T-cell (primary cell): ENCODE results near the gene RBBP5. TPM values are rescaled to one million over a fixed set of nuclear protein-coding genes. Genes with fewer than 3 reads are reported as not detected.

ENCODE experiments used
- ATAC-seq, 4 experiments: fragments of 200-7000 bp in 3 of 4; fragments of 150-1000 bp in 1 of 4; cut with Tn5 transposase; replicated peaks in 1 of 4; 1 replicate in 3 of 4; 2 replicates in 1 of 4; pipeline ENCODE4 v1.10.0; 2021; ENCODE audit warnings: moderate library complexity in 3 of 4, mild to moderate bottlenecking in 2 of 4, moderate number of reproducible peaks in 1 of 4
- CTCF ChIA-PET, 2 donors: fragments of 300-600 bp; sonication (Branson Sonifier 250); formaldehyde crosslinking; loops; one replicate each; lab custom pipeline; 2022; ENCODE audit warnings: antibody characterized with exemption in 2 of 2; lab: Charles Lee
- POLR2A ChIA-PET, 2 donors: fragments of 300-600 bp; sonication (Branson Sonifier 250); formaldehyde crosslinking; loops; one replicate each; lab custom pipeline; 2022; ENCODE audit warnings: antibody characterized with exemption in 2 of 2; lab: Charles Lee
- DNase-seq, 35 experiments: peaks; one replicate each; pipeline versions ENCODE4 v3.0.0 to v3.0.0-alpha.2; 2013 to 2023
- H3K27ac ChIP-seq: one replicate; pipeline ENCODE4 v1.5.1; 2013; ENCODE audit warnings: low read length
- H3K27me3 ChIP-seq, 2 experiments: replicated peaks in 1 of 2; 1 replicate in 1 of 2; 2 replicates in 1 of 2; pipeline versions ENCODE4 v1.6.1 to v1.7.0; 2013; ENCODE audit warnings: low read length in 1 of 2, mixed read lengths in 1 of 2; ENCODE audit not compliant: control insufficient read depth in 2 of 2, insufficient read depth in 2 of 2; ENCODE audit errors: extremely low read depth in 1 of 2
- H3K36me3 ChIP-seq, 2 donors: 1 replicate in 1 of 2; 2 replicates in 1 of 2; pipeline versions ENCODE4 v1.6.1 to v1.7.0; 2013; ENCODE audit warnings: low read length in 1 of 2; ENCODE audit not compliant: control insufficient read depth in 2 of 2, insufficient read depth in 1 of 2; ENCODE audit errors: extremely low read depth in 1 of 2
- H3K4me1 ChIP-seq, 2 experiments: 1 replicate in 1 of 2; 2 replicates in 1 of 2; pipeline versions ENCODE4 v1.6.1 to v1.7.0; 2013; ENCODE audit warnings: low read length in 2 of 2, mixed read lengths in 1 of 2; ENCODE audit not compliant: insufficient read depth in 2 of 2, control insufficient read depth in 1 of 2; ENCODE audit errors: extremely low read depth in 1 of 2
- H3K4me3 ChIP-seq, 2 donors: 1 replicate in 1 of 2; 2 replicates in 1 of 2; pipeline versions ENCODE4 v1.5.1 to v1.7.0; 2013; ENCODE audit warnings: mild to moderate bottlenecking in 2 of 2, low read length in 1 of 2, moderate library complexity in 1 of 2; ENCODE audit not compliant: control insufficient read depth in 1 of 2; ENCODE audit errors: extremely low read depth in 1 of 2
- H3K9me3 ChIP-seq: 2 replicates; pipeline ENCODE4 v1.7.0; 2013
- H3K27ac Mint-ChIP-seq, 2 donors: one replicate each; pipeline ENCODE4 v1.8.0; 2020 to 2021; ENCODE audit warnings: mild to moderate bottlenecking in 2 of 2, mixed read lengths in 2 of 2
- H3K27me3 Mint-ChIP-seq, 2 donors: one replicate each; pipeline ENCODE4 v1.8.0; 2021 to 2022; ENCODE audit warnings: mixed read lengths in 2 of 2
- H3K36me3 Mint-ChIP-seq: one replicate; pipeline ENCODE4 v1.8.0; 2021; ENCODE audit warnings: mixed read lengths
- H3K4me1 Mint-ChIP-seq, 3 donors: one replicate each; pipeline ENCODE4 v1.8.0; 2020 to 2022; ENCODE audit warnings: mixed read lengths in 3 of 3, mild to moderate bottlenecking in 1 of 3
- H3K4me3 Mint-ChIP-seq, 3 donors: one replicate each; pipeline ENCODE4 v1.8.0; 2020 to 2022; ENCODE audit warnings: mild to moderate bottlenecking in 3 of 3, mixed read lengths in 3 of 3, moderate library complexity in 3 of 3
- H3K9me3 Mint-ChIP-seq, 3 donors: one replicate each; pipeline ENCODE4 v1.8.0; 2020 to 2022; ENCODE audit warnings: mixed read lengths in 3 of 3
- WGBS: methylation state at CpG from one replicate; pipeline ENCODE4 v1.1.5; 2013; ENCODE audit warnings: missing lambda C conversion rate; ENCODE audit not compliant: insufficient coverage; 5-methylcytosine and 5-hydroxymethylcytosine counted together
- total RNA-seq, 35 experiments: library from RNA in 6 of 35; stranded (reverse) in 6 of 35; fragments of 120-200 nt in 1 of 35; gene quantifications; one replicate each; pipeline versions ENCODE4 v1.2.1 to v1.2.4 and lab custom pipeline; 2013 to 2026

The RBBP5 gene
- total RNA-seq, 5 donors from 2014 or later (not counting 1 experiment from before 2014, with no cell fraction given), result 13.9 to 24.3 (median 22.3) TPM

- Histone ChIP-seq H3K27me3 (no peaks in the 10 kb centered on the region), H3K9me3 (no peaks in the 10 kb centered on the region), H3K27ac (no peak overlapping the region), H3K4me1 (no peaks in the 10 kb centered on the region), H3K36me3 (peaks cover 2 to 42% of the 10 kb centered on the region in 2 donors), H3K4me3 (no peak overlapping the region)
- Mint-ChIP-seq H3K27ac (no peak overlapping the region), H3K4me1 (peaks cover 0 to under 1% (median 0%) of the 10 kb centered on the region in 3 donors), H3K36me3 (peaks cover 35% of the 10 kb centered on the region), H3K4me3 (no peak overlapping the region), H3K27me3 (no peaks in the 10 kb centered on the region), H3K9me3 (no peaks in the 10 kb centered on the region)
- ATAC-seq (no peak), DNase-seq (no peak)
- ChIA-PET CTCF (interaction anchor here in 1 of 2 donors (1.0 kb wide), 1 partner anchor 11 kb away, joined by 6 read pairs; no protein-coding TSS in a partner anchor), POLR2A (no interaction called here)
- 100% methylated on average over 2 of the region's 6 CpGs for WGBS
Measured at GRCh38 chr1:205147191-205147835, 25.5 kb upstream of the RBBP5 start.

- Histone ChIP-seq H3K36me3 (peaks cover 2 to 29% of the 10 kb centered on the region in 2 donors), H3K27me3 (no peaks in the 10 kb centered on the region), H3K4me3 (no peak overlapping the region), H3K9me3 (no peaks in the 10 kb centered on the region), H3K27ac (no peak overlapping the region), H3K4me1 (peaks cover 0 to 9% of the 10 kb centered on the region in 2 experiments)
- Mint-ChIP-seq H3K27ac (peak overlapping the region in 1 of 2 donors; percentile 68), H3K27me3 (no peaks in the 10 kb centered on the region), H3K9me3 (no peaks in the 10 kb centered on the region), H3K36me3 (peaks cover 27% of the 10 kb centered on the region), H3K4me1 (peaks cover 6 to 12% (median 10%) of the 10 kb centered on the region in 3 donors), H3K4me3 (no peak overlapping the region)
- ChIA-PET POLR2A (no interaction called here), CTCF (interaction anchor here in 1 of 2 donors (0.9 kb wide), 1 partner anchor 110 kb away, joined by 3 read pairs; no protein-coding TSS in a partner anchor)
- ATAC-seq (no peak), DNase-seq (no peak)
- WGBS, result no CpG with 5 or more reads among the region's 1 CpG
Measured at GRCh38 chr1:205144751-205145150, 23.0 kb upstream of the RBBP5 start.

GRCh38 chr1:205144046-205144720 is 22.4 kb upstream of the RBBP5 start:
- ChIA-PET CTCF (interaction anchor here (0.6 to 0.9 kb wide), 2 partner anchors 111 to 113 kb away, joined by 3 read pairs; no protein-coding TSS in a partner anchor), POLR2A (interaction anchor here in 1 of 2 donors (0.6 kb wide), 2 partner anchors 490 to 1334 kb away, joined by 3 read pairs; no protein-coding TSS in a partner anchor)
- no peaks in the 10 kb centered on the region for H3K9me3 Mint-ChIP-seq
- no peak overlapping the region for H3K27ac Mint-ChIP-seq
- no peak for DNase-seq
- Histone ChIP-seq H3K4me1 (peaks cover 0 to 9% of the 10 kb centered on the region in 2 experiments), H3K27ac (no peak overlapping the region), H3K36me3 (peaks cover 2 to 24% of the 10 kb centered on the region in 2 donors), H3K27me3 (no peaks in the 10 kb centered on the region), H3K4me3 (no peak overlapping the region), H3K9me3 (no peaks in the 10 kb centered on the region)
- no peaks in the 10 kb centered on the region for H3K27me3 Mint-ChIP-seq
- peaks cover 6 to 12% (median 10%) of the 10 kb centered on the region in 3 donors for H3K4me1 Mint-ChIP-seq
- peaks cover 21% of the 10 kb centered on the region for H3K36me3 Mint-ChIP-seq
- no peak for ATAC-seq
- H3K4me3 Mint-ChIP-seq, result no peak overlapping the region
- 100% methylated on average over 1 of the region's 1 CpG for WGBS

- POLR2A ChIA-PET, result no interaction called here
- Mint-ChIP-seq H3K4me1 (peaks cover 6 to 12% (median 10%) of the 10 kb centered on the region in 3 donors), H3K27ac (no peak overlapping the region), H3K9me3 (no peaks in the 10 kb centered on the region), H3K4me3 (no peak overlapping the region), H3K27me3 (no peaks in the 10 kb centered on the region), H3K36me3 (peaks cover 8% of the 10 kb centered on the region)
- no peak overlapping the region for H3K4me3 ChIP-seq
- peak in 2 of 4 experiments; percentile 17 to 22 for ATAC-seq
- no peaks in the 10 kb centered on the region for H3K27me3 ChIP-seq
- H3K9me3 ChIP-seq, result no peaks in the 10 kb centered on the region
- peaks cover 0 to 7% of the 10 kb centered on the region in 2 donors for H3K36me3 ChIP-seq
- no peak for DNase-seq
- H3K27ac ChIP-seq, result no peak overlapping the region
- peaks cover 0 to 9% of the 10 kb centered on the region in 2 experiments for H3K4me1 ChIP-seq
- no CpG with 5 or more reads among the region's 2 CpGs for WGBS
- CTCF ChIA-PET, result interaction anchor here (0.9 to 2.0 kb wide), 8 partner anchors 16 to 114 kb away, joined by 3 to 11 read pairs (median 5); partner anchors contain the start of gene RBBP5 (in 1 of the 2)
Measured at GRCh38 chr1:205142102-205142469, 20.3 kb upstream of the RBBP5 start.

DNA sequence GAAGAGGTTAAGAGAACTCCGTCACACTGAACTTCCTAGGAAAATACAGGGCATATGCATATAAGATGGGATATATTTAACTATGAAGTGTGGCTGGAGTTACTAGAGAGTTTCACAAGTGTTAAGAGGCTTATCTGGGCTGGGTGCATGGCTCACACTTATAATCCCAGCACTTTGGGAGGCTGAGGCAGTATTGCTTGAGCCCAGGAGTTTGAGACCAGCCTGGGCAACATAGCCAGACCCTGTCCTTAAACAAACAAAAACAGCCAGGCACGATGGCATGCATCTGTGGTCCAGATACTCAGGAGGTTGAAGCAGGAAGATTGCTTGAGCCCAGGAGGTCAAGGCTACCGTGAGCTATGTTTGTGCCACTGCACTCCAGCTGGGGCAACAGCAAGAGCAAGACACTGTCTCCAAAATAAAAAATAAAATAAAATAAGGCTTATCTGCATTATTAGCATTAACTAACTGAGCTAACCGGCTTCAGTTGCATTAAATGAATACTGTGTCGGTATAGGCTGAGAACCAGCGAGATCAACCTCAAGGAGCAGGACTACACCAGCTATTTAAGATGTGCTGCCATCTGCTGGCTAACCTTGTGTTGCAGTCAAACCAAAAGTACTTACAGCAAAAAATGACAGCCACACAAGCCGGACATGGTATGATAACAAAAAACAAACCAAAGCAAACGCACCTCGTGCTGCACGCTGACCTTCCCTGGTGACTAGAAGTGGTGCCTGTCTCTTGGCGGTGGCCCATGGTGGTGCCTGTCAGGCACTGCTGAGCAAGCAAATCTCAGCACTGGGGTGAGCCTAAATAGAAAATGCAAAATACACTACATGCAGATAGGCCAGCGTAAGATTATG is 19.7 kb upstream of the RBBP5 start:
- ATAC-seq (peak; percentile 85 to 91 (median 90)), DNase-seq (peak; percentile 35 to 86 (median 67))
- H3K9me3 Mint-ChIP-seq, result no peaks in the 10 kb centered on the region
- H3K4me1 Mint-ChIP-seq, result peaks cover 6 to 12% (median 10%) of the 10 kb centered on the region in 3 donors
- Histone ChIP-seq H3K27ac (no peak overlapping the region), H3K36me3 (peaks cover 0 to 3% of the 10 kb centered on the region in 2 donors), H3K27me3 (no peaks in the 10 kb centered on the region), H3K9me3 (no peaks in the 10 kb centered on the region), H3K4me1 (peaks cover 0 to 9% of the 10 kb centered on the region in 2 experiments), H3K4me3 (no peak overlapping the region)
- 3% methylated on average over 8 of the region's 12 CpGs for WGBS
- H3K27ac Mint-ChIP-seq, result no peak overlapping the region
- H3K27me3 Mint-ChIP-seq, result no peaks in the 10 kb centered on the region
- ChIA-PET POLR2A (no interaction called here), CTCF (interaction anchor here (0.5 to 2.0 kb wide), 17 partner anchors 9 to 195 kb away, joined by 3 to 11 read pairs (median 4); partner anchors contain the start of gene RBBP5 (in 1 of the 2))
- peaks cover 8% of the 10 kb centered on the region for H3K36me3 Mint-ChIP-seq
- H3K4me3 Mint-ChIP-seq, result no peak overlapping the region
